ENCODE data around the gene MRPL18. TPM values are rescaled to one million over a fixed set of nuclear protein-coding genes. Genes with fewer than 3 reads are reported as not detected.
"Not testable (repeated sequence)": the region's sequence is repeated elsewhere in the genome, so short reads cannot be mapped to it uniquely, and the experiment has no call there.

MRPL18 gene
- total RNA-seq, 1 donor from 2014 or later = 29.0 TPM

- Mint-ChIP-seq H3K27me3 (ENCODE audit: low read depth) (peaks cover 9% of the 10 kb centered on the region), H3K4me3 (no peak overlapping the region), H3K27ac (no peak overlapping the region), H3K36me3 (no peaks in the 10 kb centered on the region), H3K4me1 (no peaks in the 10 kb centered on the region), H3K9me3 (no peaks in the 10 kb centered on the region)
- DNase-seq (ENCODE audit: low spot score in 2 of 2, unreplicated experiment in 2 of 2) = no peak
- no peak for TF ChIP-seq CTCF (IDR thresholded peaks at IDR 0.05; ENCODE audit: unreplicated experiment)
Measured at GRCh38 chr6:159821726-159822125, 31.5 kb downstream of the MRPL18 start.

- no peak for DNase-seq (ENCODE audit: low spot score in 2 of 2, unreplicated experiment in 2 of 2)
- Mint-ChIP-seq H3K4me3 (no peak overlapping the region), H3K27ac (no peak overlapping the region), H3K4me1 (peaks cover 6% of the 10 kb centered on the region), H3K9me3 (no peaks in the 10 kb centered on the region), H3K36me3 (no peaks in the 10 kb centered on the region), H3K27me3 (ENCODE audit: low read depth) (peaks cover 9% of the 10 kb centered on the region)
- TF ChIP-seq CTCF (IDR thresholded peaks at IDR 0.05; ENCODE audit: unreplicated experiment) = no peak
Measured at GRCh38 chr6:159823953-159824352, 33.7 kb downstream of the MRPL18 start.

- not testable (repeated sequence) for H3K9me3 Mint-ChIP-seq; H3K27me3 Mint-ChIP-seq (ENCODE audit: low read depth); DNase-seq (ENCODE audit: low spot score in 2 of 2, unreplicated experiment in 2 of 2); H3K36me3 Mint-ChIP-seq; H3K4me3 Mint-ChIP-seq; H3K4me1 Mint-ChIP-seq; H3K27ac Mint-ChIP-seq
Measured at GRCh38 chr6:159824690-159825089, 34.4 kb downstream of the MRPL18 start.

- Mint-ChIP-seq H3K4me3 (no peak overlapping the region), H3K27me3 (ENCODE audit: low read depth) (no peaks in the 10 kb centered on the region), H3K27ac (no peak overlapping the region), H3K4me1 (peaks cover 11% of the 10 kb centered on the region), H3K9me3 (no peaks in the 10 kb centered on the region), H3K36me3 (no peaks in the 10 kb centered on the region)
- TF ChIP-seq CTCF (IDR thresholded peaks at IDR 0.05; ENCODE audit: unreplicated experiment) = no peak
- no peak for DNase-seq (ENCODE audit: low spot score in 2 of 2, unreplicated experiment in 2 of 2)
Measured at GRCh38 chr6:159826004-159826403, 35.7 kb downstream of the MRPL18 start.

- no peaks in the 10 kb centered on the region for H3K27me3 Mint-ChIP-seq (ENCODE audit: low read depth)
- no peak for TF ChIP-seq CTCF (IDR thresholded peaks at IDR 0.05; ENCODE audit: unreplicated experiment)
- H3K27ac Mint-ChIP-seq = no peak overlapping the region
- H3K4me3 Mint-ChIP-seq = no peak overlapping the region
- H3K4me1 Mint-ChIP-seq = peaks cover 11% of the 10 kb centered on the region
- H3K9me3 Mint-ChIP-seq = no peaks in the 10 kb centered on the region
- no peaks in the 10 kb centered on the region for H3K36me3 Mint-ChIP-seq
- no peak for DNase-seq (ENCODE audit: low spot score in 2 of 2, unreplicated experiment in 2 of 2)
Measured at GRCh38 chr6:159826968-159827647, 36.8 kb downstream of the MRPL18 start.

GRCh38 chr6:159828074-159828473 lies 37.8 kb downstream of the MRPL18 start:
- peaks cover 11% of the 10 kb centered on the region for H3K4me1 Mint-ChIP-seq
- H3K36me3 Mint-ChIP-seq = no peaks in the 10 kb centered on the region
- H3K9me3 Mint-ChIP-seq = no peaks in the 10 kb centered on the region
- no peak overlapping the region for H3K27ac Mint-ChIP-seq
- TF ChIP-seq CTCF (IDR thresholded peaks at IDR 0.05; ENCODE audit: unreplicated experiment) = no peak
- no peak for DNase-seq (ENCODE audit: low spot score in 2 of 2, unreplicated experiment in 2 of 2)
- H3K4me3 Mint-ChIP-seq = no peak overlapping the region
- H3K27me3 Mint-ChIP-seq (ENCODE audit: low read depth) = no peaks in the 10 kb centered on the region

Data from mesothelial cell of epicardium (in vitro differentiated cells).